CD8-positive, alpha-beta memory T cell (primary cell): Measurements from ENCODE around the gene GPRIN1. TPM values are rescaled to one million over a fixed set of nuclear protein-coding genes. Genes with fewer than 3 reads are reported as not detected.

Experiments used
- CTCF ChIA-PET: fragments of 350-600 bp; sonication (Branson Sonifier 250); formaldehyde crosslinking; loops from one replicate; lab custom pipeline; 2021; ENCODE audit warnings: antibody characterized with exemption; lab: Charles Lee
- POLR2A ChIA-PET: fragments of 350-600 bp; sonication (Branson Sonifier 250); formaldehyde crosslinking; loops from one replicate; lab custom pipeline; 2021; ENCODE audit warnings: antibody characterized with exemption; lab: Charles Lee
- DNase-seq, 5 donors: peaks; one replicate each; pipeline versions ENCODE4 v3.0.0 to v3.0.0-alpha.2; 2020 to 2022; ENCODE audit warnings: mixed read lengths in 1 of 5
- H3K27ac ChIP-seq: one replicate; pipeline ENCODE4 v1.7.0; 2013; ENCODE audit warnings: low read depth, mild to moderate bottlenecking, low read length, moderate library complexity
- H3K27me3 ChIP-seq: 2 replicates; pipeline ENCODE4 v1.7.0; 2013; ENCODE audit warnings: low read length, mild to moderate bottlenecking; ENCODE audit not compliant: insufficient read depth, poor library complexity, severe bottlenecking
- H3K36me3 ChIP-seq: 2 replicates; pipeline ENCODE4 v1.7.0; 2013; ENCODE audit warnings: mild to moderate bottlenecking, low read length, moderate library complexity; ENCODE audit not compliant: insufficient read depth
- H3K4me1 ChIP-seq: 2 replicates; pipeline ENCODE4 v1.7.0; 2013; ENCODE audit warnings: mild to moderate bottlenecking, low read length, moderate library complexity; ENCODE audit not compliant: insufficient read depth
- H3K4me3 ChIP-seq: 2 replicates; pipeline ENCODE4 v1.7.0; 2013; ENCODE audit warnings: mild to moderate bottlenecking, low read length
- H3K9me3 ChIP-seq: 2 replicates; pipeline ENCODE4 v1.7.0; 2013; ENCODE audit warnings: mild to moderate bottlenecking, low read length
- H3K27ac Mint-ChIP-seq, 8 donors: one replicate each; pipeline ENCODE4 v1.8.0; 2020 to 2021; ENCODE audit warnings: mixed read lengths in 8 of 8, mild to moderate bottlenecking in 6 of 8, inconsistent platforms in 3 of 8, moderate library complexity in 3 of 8
- H3K27me3 Mint-ChIP-seq, 2 donors: one replicate each; pipeline ENCODE4 v1.8.0; 2020 to 2021; ENCODE audit warnings: mixed read lengths in 2 of 2, mild to moderate bottlenecking in 1 of 2, moderate library complexity in 1 of 2
- H3K36me3 Mint-ChIP-seq, 3 donors: one replicate each; pipeline ENCODE4 v1.8.0; 2020 to 2021; ENCODE audit warnings: mixed read lengths in 3 of 3, inconsistent platforms in 1 of 3, mild to moderate bottlenecking in 1 of 3
- H3K4me1 Mint-ChIP-seq, 3 donors: one replicate each; pipeline ENCODE4 v1.8.0; 2020 to 2021; ENCODE audit warnings: mixed read lengths in 3 of 3, inconsistent platforms in 1 of 3, mild to moderate bottlenecking in 1 of 3
- H3K4me3 Mint-ChIP-seq, 7 donors: one replicate each; pipeline ENCODE4 v1.8.0; 2020 to 2021; ENCODE audit warnings: mixed read lengths in 7 of 7, mild to moderate bottlenecking in 6 of 7, moderate library complexity in 4 of 7, inconsistent platforms in 2 of 7
- H3K9me3 Mint-ChIP-seq, 5 donors: one replicate each; pipeline ENCODE4 v1.8.0; 2020 to 2022; ENCODE audit warnings: mixed read lengths in 5 of 5, mild to moderate bottlenecking in 3 of 5, moderate library complexity in 2 of 5, inconsistent platforms in 1 of 5
- polyA plus RNA-seq: library from polyadenylated mRNA; unstranded; fragments of 300-500 nt; fragmentation: Illumina TruSeq; gene quantifications from one replicate; pipeline ENCODE4 v1.2.3, GENCODE V29; 2021
- total RNA-seq, 2 experiments: library from RNA; stranded (reverse); gene quantifications; one replicate each; pipeline ENCODE4 v1.2.3, GENCODE V29; 2021

GPRIN1 gene
- total and polyA plus RNA-seq, 3 experiments from 2014 or later = 0.43 to 2.7 (median 2.3) TPM

- no peak overlapping the region for H3K27ac ChIP-seq
- Mint-ChIP-seq H3K4me1 (peaks cover 10 to 22% (median 12%) of the 10 kb centered on the region in 3 donors), H3K27me3 (peaks cover 43 to 73% of the 10 kb centered on the region in 2 donors), H3K36me3 (no peaks in the 10 kb centered on the region), H3K9me3 (no peaks in the 10 kb centered on the region), H3K27ac (no peak overlapping the region), H3K4me3 (peak overlapping the region in 6 of 7 donors; percentile 67 to 87 (median 73))
- H3K27me3 ChIP-seq = peaks cover 35% of the 10 kb centered on the region
- POLR2A ChIA-PET = no interaction called here
- no peaks in the 10 kb centered on the region for H3K36me3 ChIP-seq
- no peaks in the 10 kb centered on the region for H3K9me3 ChIP-seq
- H3K4me1 ChIP-seq = peaks cover 11% of the 10 kb centered on the region
- H3K4me3 ChIP-seq = no peak overlapping the region
- DNase-seq = peak in 1 of 5 donors; percentile 8
- CTCF ChIA-PET = interaction anchor here (1.1 kb wide), 1 partner anchor 204 kb away, joined by 3 read pairs; no protein-coding TSS in a partner anchor
Observed at GRCh38 chr5:176620333-176620981, 10.5 kb upstream of the GPRIN1 start.

GRCh38 chr5:176619569-176620332, 9.8 kb upstream of the GPRIN1 start:
- no peaks in the 10 kb centered on the region for H3K36me3 Mint-ChIP-seq
- no peak for DNase-seq
- CTCF ChIA-PET = no interaction called here

GRCh38 chr5:176619203-176619568, 9.2 kb upstream of the GPRIN1 start:
- Mint-ChIP-seq H3K4me1 (peaks cover 10 to 22% (median 12%) of the 10 kb centered on the region in 3 donors), H3K27ac (no peak overlapping the region), H3K9me3 (no peaks in the 10 kb centered on the region), H3K36me3 (no peaks in the 10 kb centered on the region), H3K27me3 (peaks cover 43 to 74% of the 10 kb centered on the region in 2 donors), H3K4me3 (peak overlapping the region in 5 of 7 donors; percentile 16 to 71 (median 60))
- Histone ChIP-seq H3K9me3 (no peaks in the 10 kb centered on the region), H3K27ac (no peak overlapping the region), H3K4me1 (peaks cover 11% of the 10 kb centered on the region), H3K27me3 (peaks cover 35% of the 10 kb centered on the region), H3K4me3 (no peak overlapping the region), H3K36me3 (no peaks in the 10 kb centered on the region)
- ChIA-PET CTCF (interaction anchor here (0.8 kb wide), 1 partner anchor 46 kb away, joined by 4 read pairs; no protein-coding TSS in a partner anchor), POLR2A (no interaction called here)
- DNase-seq = peak; percentile 73 to 82 (median 74)

More at GRCh38 chr5:176619569-176620332, 9.8 kb upstream of the GPRIN1 start:
- H3K27me3 Mint-ChIP-seq = peaks cover 43 to 76% of the 10 kb centered on the region in 2 donors
- Histone ChIP-seq H3K9me3 (no peaks in the 10 kb centered on the region), H3K27ac (no peak overlapping the region), H3K4me1 (peaks cover 11% of the 10 kb centered on the region), H3K4me3 (no peak overlapping the region), H3K36me3 (no peaks in the 10 kb centered on the region), H3K27me3 (peaks cover 35% of the 10 kb centered on the region)
- H3K9me3 Mint-ChIP-seq = no peaks in the 10 kb centered on the region
- peaks cover 10 to 22% (median 12%) of the 10 kb centered on the region in 3 donors for H3K4me1 Mint-ChIP-seq
- peak overlapping the region in 6 of 7 donors; percentile 67 to 87 (median 73) for H3K4me3 Mint-ChIP-seq
- no peak overlapping the region for H3K27ac Mint-ChIP-seq
- POLR2A ChIA-PET = no interaction called here

GRCh38 chr5:176618783-176619182, 8.8 kb upstream of the GPRIN1 start:
- POLR2A ChIA-PET = no interaction called here
- H3K27ac ChIP-seq = no peak overlapping the region
- H3K4me1 Mint-ChIP-seq = peaks cover 10 to 22% (median 12%) of the 10 kb centered on the region in 3 donors
- no peaks in the 10 kb centered on the region for H3K36me3 ChIP-seq
- no peak overlapping the region for H3K27ac Mint-ChIP-seq
- no peak overlapping the region for H3K4me3 ChIP-seq
- H3K27me3 ChIP-seq = peaks cover 35% of the 10 kb centered on the region
- H3K4me1 ChIP-seq = peaks cover 11% of the 10 kb centered on the region
- CTCF ChIA-PET = interaction anchor here (0.8 kb wide), 1 partner anchor 45 kb away, joined by 4 read pairs; no protein-coding TSS in a partner anchor
- peak overlapping the region in 5 of 7 donors; percentile 16 to 71 (median 60) for H3K4me3 Mint-ChIP-seq
- no peak for DNase-seq
- peaks cover 43 to 70% of the 10 kb centered on the region in 2 donors for H3K27me3 Mint-ChIP-seq
- H3K9me3 ChIP-seq = no peaks in the 10 kb centered on the region
- no peaks in the 10 kb centered on the region for H3K9me3 Mint-ChIP-seq
- H3K36me3 Mint-ChIP-seq = no peaks in the 10 kb centered on the region

GRCh38 chr5:176616511-176616910, 6.6 kb upstream of the GPRIN1 start:
- Mint-ChIP-seq H3K4me1 (peaks cover 12 to 22% (median 14%) of the 10 kb centered on the region in 3 donors), H3K27me3 (peaks cover 41 to 77% of the 10 kb centered on the region in 2 donors), H3K4me3 (no peak overlapping the region), H3K27ac (no peak overlapping the region), H3K9me3 (no peaks in the 10 kb centered on the region), H3K36me3 (no peaks in the 10 kb centered on the region)
- no peak overlapping the region for H3K4me3 ChIP-seq
- no peak for DNase-seq
- H3K27me3 ChIP-seq = peaks cover 35% of the 10 kb centered on the region
- H3K36me3 ChIP-seq = no peaks in the 10 kb centered on the region
- H3K4me1 ChIP-seq = peaks cover 11% of the 10 kb centered on the region
- ChIA-PET POLR2A (no interaction called here), CTCF (no interaction called here)
- no peak overlapping the region for H3K27ac ChIP-seq
- no peaks in the 10 kb centered on the region for H3K9me3 ChIP-seq

GRCh38 chr5:176614805-176615478, 5.0 kb upstream of the GPRIN1 start:
- H3K27me3 Mint-ChIP-seq = peaks cover 35 to 70% of the 10 kb centered on the region in 2 donors
- H3K27ac ChIP-seq = no peak overlapping the region
- ChIA-PET POLR2A (no interaction called here), CTCF (no interaction called here)
- H3K9me3 ChIP-seq = no peaks in the 10 kb centered on the region
- H3K36me3 Mint-ChIP-seq = no peaks in the 10 kb centered on the region
- peak overlapping the region in 1 of 7 donors; percentile 60 for H3K4me3 Mint-ChIP-seq
- no peak for DNase-seq
- peaks cover 8 to 19% (median 9%) of the 10 kb centered on the region in 3 donors for H3K4me1 Mint-ChIP-seq
- H3K4me3 ChIP-seq = no peak overlapping the region
- H3K9me3 Mint-ChIP-seq = no peaks in the 10 kb centered on the region
- H3K4me1 ChIP-seq = peaks cover 11% of the 10 kb centered on the region
- peaks cover 26% of the 10 kb centered on the region for H3K27me3 ChIP-seq
- no peaks in the 10 kb centered on the region for H3K36me3 ChIP-seq
- no peak overlapping the region for H3K27ac Mint-ChIP-seq

GRCh38 chr5:176612855-176613254, 2.9 kb upstream of the GPRIN1 start:
- peak overlapping the region in 1 of 7 donors; percentile 56 for H3K4me3 Mint-ChIP-seq
- Histone ChIP-seq H3K27ac (no peak overlapping the region), H3K36me3 (no peaks in the 10 kb centered on the region), H3K4me3 (no peak overlapping the region), H3K9me3 (no peaks in the 10 kb centered on the region), H3K4me1 (peaks cover 4% of the 10 kb centered on the region), H3K27me3 (peaks cover 8% of the 10 kb centered on the region)
- H3K9me3 Mint-ChIP-seq = peaks cover 0 to 2% (median 0%) of the 10 kb centered on the region in 5 donors
- CTCF ChIA-PET = interaction anchor here (1.5 kb wide), 1 partner anchor 18 kb away, joined by 4 read pairs; no protein-coding TSS in a partner anchor
- peaks cover 10 to 13% (median 12%) of the 10 kb centered on the region in 3 donors for H3K4me1 Mint-ChIP-seq
- H3K36me3 Mint-ChIP-seq = peaks cover 0 to 2% (median 0%) of the 10 kb centered on the region in 3 donors
- POLR2A ChIA-PET = no interaction called here
- H3K27me3 Mint-ChIP-seq = peaks cover 25 to 58% of the 10 kb centered on the region in 2 donors
- no peak overlapping the region for H3K27ac Mint-ChIP-seq
- DNase-seq = no peak
